LNCaP clone FGC (cell line): Measurements from ENCODE around the gene MAOA.
"Not testable (repeated sequence)": the region's sequence is repeated elsewhere in the genome, so short reads cannot be mapped to it uniquely, and the experiment has no call there.

Experiments
- DNase-seq: peaks from one replicate; pipeline ENCODE4 v3.0.0-alpha.2; 2011; ENCODE audit warnings: low read depth
- H3K4me3 ChIP-seq: 2 replicates; pipeline ENCODE4 v1.5.1; 2011; ENCODE audit warnings: mild to moderate bottlenecking, low read depth, low read length, control low read depth
- TF ChIP-seq, protein P1 (sequence below): IDR thresholded peaks from 2 replicates; pipeline ENCODE4 v1.5.1; 2012; ENCODE audit warnings: mild to moderate bottlenecking; ENCODE audit not compliant: control insufficient read depth, insufficient read depth; ENCODE audit errors: extremely low read depth

Gene MAOA

DNA sequence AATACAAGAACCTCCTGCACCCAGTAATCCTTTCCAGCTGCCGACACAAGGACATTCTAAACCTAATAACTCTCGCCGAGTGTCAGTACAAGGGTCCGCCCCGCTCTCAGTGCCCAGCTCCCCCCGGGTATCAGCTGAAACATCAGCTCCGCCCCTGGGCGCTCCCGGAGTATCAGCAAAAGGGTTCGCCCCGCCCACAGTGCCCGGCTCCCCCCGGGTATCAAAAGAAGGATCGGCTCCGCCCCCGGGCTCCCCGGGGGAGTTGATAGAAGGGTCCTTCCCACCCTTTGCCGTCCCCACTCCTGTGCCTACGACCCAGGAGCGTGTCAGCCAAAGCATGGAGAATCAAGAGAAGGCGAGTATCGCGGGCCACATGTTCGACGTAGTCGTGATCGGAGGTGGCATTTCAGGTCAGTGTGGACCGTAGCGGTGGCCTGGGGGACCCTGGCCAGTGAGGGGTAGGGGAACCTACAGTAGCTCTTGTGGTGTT, at the start of gene MAOA:
Gene MAOA (plus strand): TSS at position 295 of the 490 bp plus-strand sequence. CDS start 43 bp downstream, at position 338.
- H3K4me3 ChIP-seq = peak within 1 kb of the TSS; percentile 78
- no peak for DNase-seq
- TF ChIP-seq, protein P1, sequence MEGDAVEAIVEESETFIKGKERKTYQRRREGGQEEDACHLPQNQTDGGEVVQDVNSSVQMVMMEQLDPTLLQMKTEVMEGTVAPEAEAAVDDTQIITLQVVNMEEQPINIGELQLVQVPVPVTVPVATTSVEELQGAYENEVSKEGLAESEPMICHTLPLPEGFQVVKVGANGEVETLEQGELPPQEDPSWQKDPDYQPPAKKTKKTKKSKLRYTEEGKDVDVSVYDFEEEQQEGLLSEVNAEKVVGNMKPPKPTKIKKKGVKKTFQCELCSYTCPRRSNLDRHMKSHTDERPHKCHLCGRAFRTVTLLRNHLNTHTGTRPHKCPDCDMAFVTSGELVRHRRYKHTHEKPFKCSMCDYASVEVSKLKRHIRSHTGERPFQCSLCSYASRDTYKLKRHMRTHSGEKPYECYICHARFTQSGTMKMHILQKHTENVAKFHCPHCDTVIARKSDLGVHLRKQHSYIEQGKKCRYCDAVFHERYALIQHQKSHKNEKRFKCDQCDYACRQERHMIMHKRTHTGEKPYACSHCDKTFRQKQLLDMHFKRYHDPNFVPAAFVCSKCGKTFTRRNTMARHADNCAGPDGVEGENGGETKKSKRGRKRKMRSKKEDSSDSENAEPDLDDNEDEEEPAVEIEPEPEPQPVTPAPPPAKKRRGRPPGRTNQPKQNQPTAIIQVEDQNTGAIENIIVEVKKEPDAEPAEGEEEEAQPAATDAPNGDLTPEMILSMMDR = no peak

DNA sequence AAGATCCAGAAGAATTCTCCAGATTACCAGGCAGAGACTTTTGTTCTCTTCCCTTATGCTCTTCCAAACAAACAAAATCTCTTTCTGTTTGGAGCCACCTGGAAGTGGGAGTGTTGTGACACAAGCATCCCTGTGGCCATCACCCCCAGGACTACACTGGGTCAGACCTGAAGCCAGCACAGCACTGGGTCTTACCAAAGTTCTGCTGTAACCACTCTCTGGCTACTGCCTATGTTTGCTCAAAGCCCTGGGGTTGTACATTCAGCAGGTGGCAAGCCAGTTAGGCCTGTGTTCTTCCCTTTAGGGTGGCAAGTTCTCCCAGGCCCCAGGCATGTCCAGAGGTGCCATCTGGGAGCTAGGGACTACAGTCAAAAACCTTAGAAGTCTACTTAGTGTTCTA, 43.7 kb upstream of the MAOA start:
- no peak overlapping the region for H3K4me3 ChIP-seq
- TF ChIP-seq, protein P1 = no peak
- no peak for DNase-seq

DNA sequence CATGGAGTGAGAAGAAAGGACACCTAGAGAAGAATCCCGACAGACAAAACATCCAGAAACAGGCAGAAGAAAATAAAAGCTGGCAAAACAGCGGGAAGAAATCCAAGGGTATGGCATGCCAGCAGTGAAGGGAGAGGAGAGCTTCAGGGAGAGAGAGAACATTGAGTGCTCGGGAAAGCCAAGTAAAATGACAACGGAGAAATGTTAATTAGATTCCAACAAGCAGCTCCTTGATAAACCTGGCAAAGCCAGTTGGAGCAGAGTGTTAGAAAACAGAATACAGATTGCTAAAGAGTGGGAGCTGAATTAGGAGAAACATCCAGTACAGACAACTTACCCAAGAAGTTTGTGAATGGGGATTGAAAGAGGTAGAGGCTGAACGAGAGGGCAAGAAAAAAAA, 40.4 kb upstream of the MAOA start:
- TF ChIP-seq, protein P1 = no peak
- no peak overlapping the region for H3K4me3 ChIP-seq
- no peak for DNase-seq

DNA sequence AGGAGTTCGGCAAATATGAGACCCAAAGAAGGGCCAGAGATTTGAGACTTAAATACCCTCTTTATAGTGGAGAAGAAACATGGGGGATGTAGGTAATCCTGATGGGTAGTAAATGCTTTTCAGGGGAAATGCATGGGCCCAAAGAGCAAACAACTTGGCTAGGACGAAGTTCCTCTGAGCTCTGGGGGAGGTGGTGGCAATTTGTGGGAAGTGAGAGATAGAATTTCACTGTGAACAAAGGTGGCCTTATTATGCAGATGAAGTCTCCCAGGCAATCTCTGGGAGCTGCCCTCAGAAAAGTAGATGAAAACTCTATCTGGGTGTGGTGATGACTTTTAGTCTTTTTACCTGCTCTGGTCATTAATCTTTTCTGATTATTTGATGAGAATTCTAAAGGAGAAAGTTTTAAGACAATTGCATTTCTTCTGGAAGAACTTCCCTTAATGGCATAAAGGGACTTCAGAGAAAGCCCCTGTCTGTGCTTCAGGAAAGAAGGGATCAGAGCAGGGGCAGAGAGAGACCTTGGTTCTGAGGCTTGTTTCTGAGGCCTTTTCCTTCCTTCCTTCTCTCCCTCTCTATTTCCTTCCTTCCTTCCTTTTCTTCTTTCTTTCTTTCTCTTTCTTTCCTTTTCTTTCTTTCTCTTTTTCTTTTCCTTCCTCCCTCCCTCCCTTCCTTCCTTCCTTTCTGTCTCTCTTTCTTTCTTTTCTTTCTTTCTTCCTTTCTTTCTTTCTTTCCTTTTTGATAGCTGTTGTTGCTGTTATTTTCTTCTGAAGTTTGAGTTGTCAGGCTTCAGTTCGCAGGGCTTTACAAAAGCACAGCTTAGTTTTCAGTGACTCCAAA, 37.5 kb upstream of the MAOA start:
- DNase-seq = no peak
- H3K4me3 ChIP-seq = no peak overlapping the region
- TF ChIP-seq, protein P1 = no peak

DNA sequence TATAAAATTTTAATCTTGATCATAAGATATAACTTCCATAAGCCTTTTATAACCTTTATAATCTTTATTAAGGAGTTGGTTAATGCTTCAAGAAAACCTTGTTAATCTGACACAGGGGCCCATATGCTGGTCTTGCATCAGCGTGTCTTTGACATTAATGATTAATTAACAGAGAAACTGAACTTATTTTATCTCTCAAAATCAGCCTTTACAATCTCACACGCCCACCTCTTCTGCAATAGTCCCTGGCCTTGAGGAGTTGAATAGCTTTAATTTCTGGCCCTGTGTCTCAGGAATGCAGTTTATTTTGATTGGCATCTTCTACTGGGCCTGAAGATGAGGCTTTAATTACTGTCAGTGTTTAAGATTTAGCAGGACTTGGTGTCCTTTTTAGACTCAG, 36.2 kb upstream of the MAOA start:
- DNase-seq = peak; percentile 25
- not testable (repeated sequence) for H3K4me3 ChIP-seq

DNA sequence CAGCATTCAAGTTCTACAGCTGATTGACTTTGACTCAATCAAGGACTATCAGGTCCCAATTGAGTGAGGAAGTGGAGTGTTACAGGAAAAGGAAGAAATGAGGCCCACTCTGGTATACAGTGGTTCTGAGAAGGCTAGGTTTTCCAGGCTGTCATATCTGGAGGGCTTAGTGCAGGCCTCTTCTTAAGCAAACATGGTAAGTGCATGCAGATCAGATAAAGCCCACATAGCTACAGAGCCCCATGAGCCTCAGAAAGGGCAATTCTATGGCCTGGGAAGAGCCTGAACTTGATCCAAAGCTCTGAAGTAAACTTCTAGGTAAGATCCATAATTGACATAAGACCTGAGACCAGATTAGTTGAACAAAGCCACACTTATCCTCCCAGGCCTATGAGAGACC, 29.0 kb upstream of the MAOA start:
- TF ChIP-seq, protein P1 = no peak
- H3K4me3 ChIP-seq = no peak overlapping the region
- no peak for DNase-seq

DNA sequence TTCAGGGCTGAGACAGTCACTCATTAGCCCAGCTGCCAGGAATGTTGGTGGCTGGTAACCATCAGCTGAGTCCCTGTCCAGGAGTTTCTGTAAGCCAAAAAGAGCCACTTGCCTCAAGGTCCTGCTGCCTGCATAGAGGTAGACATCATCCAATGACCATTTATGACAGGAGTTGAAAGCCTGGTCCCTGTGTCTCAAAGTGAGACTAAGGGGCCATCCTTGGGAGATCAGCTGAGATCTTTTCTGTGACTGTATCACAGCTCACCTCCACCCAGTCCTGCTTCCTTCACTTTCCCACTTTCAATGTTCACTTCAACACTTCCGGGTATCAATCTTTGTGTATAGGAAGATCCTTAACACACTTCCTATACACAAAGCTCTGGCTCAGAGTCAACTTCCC, 28.4 kb upstream of the MAOA start:
- DNase-seq = no peak
- H3K4me3 ChIP-seq = no peak overlapping the region
- TF ChIP-seq, protein P1 = no peak
